AG09319 (cell line): ENCODE measurements around the gene HOXC4.

Experiments used
- DNase-seq: peaks from one replicate; pipeline ENCODE4 v3.0.0-alpha.2; 2010; ENCODE audit warnings: low read depth; ENCODE audit errors: extremely low read depth
- CTCF ChIP-seq: IDR thresholded peaks from 2 replicates; pipeline ENCODE4 v1.5.1; 2011; ENCODE audit warnings: low read depth, mild to moderate bottlenecking, inconsistent platforms, low read length, moderate library complexity

Gene HOXC4

GRCh38 chr12:54051874-54052437, 1.7 kb upstream of the HOXC4 start:
- TF ChIP-seq CTCF, result no peak
- DNase-seq, result no peak

GRCh38 chr12:54052438-54053002, 1.1 kb upstream of the HOXC4 start:
- DNase-seq, result no peak
- no peak for TF ChIP-seq CTCF

GRCh38 chr12:54053003-54053750, 458 bp upstream of the HOXC4 start:
- no peak for TF ChIP-seq CTCF
- no peak for DNase-seq

GRCh38 chr12:54054742-54055194, 1.1 kb downstream of the HOXC4 start:
- DNase-seq, result no peak
- no peak for TF ChIP-seq CTCF

- TF ChIP-seq CTCF, result no peak
Observed at GRCh38 chr12:54055552-54055951, 1.9 kb downstream of the HOXC4 start.

GRCh38 chr12:54056110-54056509, 2.5 kb downstream of the HOXC4 start:
- no peak for TF ChIP-seq CTCF
- DNase-seq, result no peak

More at GRCh38 chr12:54055552-54055951, 1.9 kb downstream of the HOXC4 start:
- DNase-seq, result no peak

GRCh38 chr12:54058128-54058768, 4.6 kb downstream of the HOXC4 start:
- DNase-seq, result no peak
- no peak for TF ChIP-seq CTCF
